Renal cortex interstitium (tissue), 11 donors: ENCODE results near the gene CST7. TPM values are rescaled to one million over a fixed set of nuclear protein-coding genes. Genes with fewer than 3 reads are reported as not detected.
"Not testable (repeated sequence)": the region's sequence is repeated elsewhere in the genome, so short reads cannot be mapped to it uniquely, and the experiment has no call there.

ENCODE experiments used
- DNase-seq, 11 donors: peaks; one replicate each; pipeline ENCODE4 v3.0.0-alpha.2; 2013; ENCODE audit warnings: low read depth in 9 of 11, low spot score in 4 of 11; ENCODE audit errors: extremely low read depth in 1 of 11
- polyA plus RNA-seq, 3 donors: library from polyadenylated mRNA; unstranded; fragments of 120-200 nt; gene quantifications; one replicate each; pipeline ENCODE4 v1.2.1, GENCODE V29; 2013; ENCODE audit not compliant: insufficient read length in 3 of 3

The CST7 gene
- polyA plus RNA-seq, 3 donors, result 0.33 to 0.38 (median 0.34) TPM

GRCh38 chr20:24991897-24992486, 42.9 kb downstream of the CST7 start:
- DNase-seq, result peak in 1 of 11 donors; percentile 18

GRCh38 chr20:24992487-24993205, 43.6 kb downstream of the CST7 start, which contains the start of gene APMAP:
TSS of gene APMAP (minus strand) at chr20:24992751. CDS start at chr20:24992688, 63 bp downstream.
- DNase-seq, result peak; percentile 81 to 94 (median 91)

- DNase-seq, result peak in 2 of 11 donors; percentile 23 to 51
Observed at GRCh38 chr20:24993337-24994185, 44.5 kb downstream of the CST7 start.

- DNase-seq, result no peak
Observed at GRCh38 chr20:24994186-24994465, 45.1 kb downstream of the CST7 start.

DNA sequence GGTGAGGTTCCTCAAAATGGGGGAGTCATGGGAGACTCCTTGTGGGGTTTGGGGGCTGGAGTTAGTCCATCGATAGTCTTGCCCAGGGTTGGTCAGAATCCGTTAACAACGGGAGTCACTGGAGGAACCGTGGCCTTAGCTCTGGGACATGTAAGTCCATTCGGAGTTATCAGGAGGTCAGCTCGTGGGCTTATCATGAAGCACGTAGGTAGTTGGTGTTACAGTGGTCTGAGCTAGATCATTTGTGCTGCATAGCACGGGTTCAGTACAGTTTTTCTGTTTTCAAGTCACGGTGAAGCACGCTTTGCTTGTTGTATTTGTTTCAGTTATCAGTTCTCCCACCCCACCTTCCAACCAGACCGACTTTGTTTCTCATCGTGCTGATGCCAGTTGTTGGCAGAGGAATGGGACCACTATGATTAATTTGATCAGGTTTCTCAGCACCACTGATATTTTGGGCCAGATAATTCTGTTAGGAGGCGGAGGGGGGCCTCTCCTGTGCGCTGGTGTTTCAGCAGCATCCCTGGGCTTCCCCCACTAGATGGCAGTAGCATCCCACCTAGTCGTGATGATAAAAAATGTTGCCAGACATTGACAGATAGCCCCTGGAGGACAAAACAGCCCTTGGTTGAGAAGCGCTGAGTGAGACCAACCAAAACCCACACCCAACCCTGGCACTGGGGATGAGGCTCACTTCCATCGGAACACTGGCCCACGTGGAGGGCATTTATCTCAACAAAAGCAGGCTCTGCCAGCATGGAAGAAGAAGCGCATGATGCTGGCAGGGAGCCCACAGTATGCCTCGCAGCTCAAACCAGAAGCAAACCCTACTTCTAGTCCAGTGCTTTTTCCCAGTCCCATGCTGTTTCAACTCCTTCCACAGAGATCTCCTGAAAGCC, 45.6 kb downstream of the CST7 start:
- DNase-seq, result peak in 8 of 11 donors; percentile 58 to 78 (median 66)

GRCh38 chr20:24995741-24996448, 46.8 kb downstream of the CST7 start:
- no peak for DNase-seq

DNA sequence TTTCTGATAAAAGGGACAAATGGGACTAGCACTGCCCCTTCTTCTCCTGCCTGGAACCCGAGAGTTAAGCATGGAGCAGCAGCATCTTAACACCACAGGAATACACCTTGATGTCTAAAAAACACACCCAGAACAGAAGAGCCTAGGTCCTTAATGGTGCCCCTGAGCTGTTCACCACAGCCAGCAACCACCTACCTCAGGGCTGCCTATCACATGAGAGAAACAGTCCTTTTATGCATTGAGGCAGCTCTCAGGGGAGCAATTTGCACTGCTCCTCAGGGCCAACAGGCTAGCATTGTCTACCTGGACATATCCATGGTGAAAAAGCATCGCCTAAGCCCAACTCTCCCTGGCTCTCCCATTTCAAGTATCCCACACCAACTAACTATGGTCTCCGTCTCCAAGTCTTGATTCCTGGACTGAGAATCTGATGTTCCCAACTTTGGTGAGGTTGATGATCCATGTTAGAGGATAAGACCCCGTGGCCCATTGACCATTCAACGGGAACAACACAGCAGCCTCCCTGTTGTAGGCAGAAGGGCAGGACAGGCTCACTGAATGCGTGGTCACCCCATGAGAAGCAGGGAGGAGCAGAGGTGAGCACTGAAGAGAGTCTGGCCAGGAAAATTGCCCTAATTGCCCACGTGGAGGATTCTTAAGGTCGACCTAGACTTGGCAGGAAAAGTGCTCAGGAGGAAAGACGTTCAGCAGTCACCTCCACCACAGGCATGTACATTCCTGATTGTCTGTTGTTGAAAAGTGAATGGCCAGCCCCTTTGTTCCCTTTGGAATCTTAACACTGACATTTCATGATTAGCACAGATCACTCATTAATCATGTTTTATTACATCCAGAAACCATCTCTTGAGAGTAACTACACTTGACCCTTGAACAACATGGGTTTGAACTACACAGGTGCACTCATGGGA, 47.6 kb downstream of the CST7 start:
- DNase-seq, result no peak

- DNase-seq, result no peak
Observed at GRCh38 chr20:24998121-24998520, 49.1 kb downstream of the CST7 start.

DNA sequence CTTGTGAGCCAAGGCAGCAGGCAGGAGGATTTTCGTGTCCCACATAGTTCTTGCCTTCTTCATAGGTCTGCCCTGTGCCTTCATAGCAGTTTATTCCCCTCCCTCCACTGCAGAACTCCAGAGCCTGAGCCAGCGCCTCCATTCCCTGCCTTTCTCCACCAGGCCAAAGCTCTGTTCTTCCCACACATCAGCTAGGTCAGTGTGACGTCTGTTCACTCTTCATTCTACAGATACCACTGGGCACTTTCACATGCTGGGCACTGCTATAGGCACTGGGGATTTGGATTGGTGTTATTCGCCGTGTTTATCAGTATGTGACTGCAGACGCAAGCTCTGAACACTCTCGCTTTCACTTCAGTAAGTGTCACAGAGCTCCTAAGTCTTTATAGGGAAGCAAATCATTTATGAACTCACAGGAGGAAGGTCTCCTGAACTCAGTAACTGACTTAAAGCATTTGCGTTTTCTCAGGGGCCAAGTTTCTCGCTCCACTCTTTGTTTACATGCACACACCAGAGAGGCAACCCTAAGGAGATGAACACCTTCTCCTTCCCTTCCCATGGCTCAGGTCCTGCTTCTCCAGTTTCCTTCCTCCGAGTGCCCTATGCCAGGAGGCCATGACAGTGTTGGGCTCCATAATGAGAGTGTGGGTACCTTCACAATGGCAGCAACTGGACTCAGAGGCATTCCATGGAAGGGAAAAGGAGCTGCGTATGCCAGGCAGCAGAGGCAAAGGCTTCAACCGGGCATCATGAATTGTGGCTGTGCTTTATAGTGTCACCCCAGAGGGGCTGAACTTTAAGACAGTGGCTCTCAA, 49.8 kb downstream of the CST7 start:
- no peak for DNase-seq

GRCh38 chr20:24999568-24999967, 50.5 kb downstream of the CST7 start:
- no peak for DNase-seq

- DNase-seq, result peak in 1 of 11 donors; percentile 27
Observed at GRCh38 chr20:25000268-25000801, 51.3 kb downstream of the CST7 start.

DNA sequence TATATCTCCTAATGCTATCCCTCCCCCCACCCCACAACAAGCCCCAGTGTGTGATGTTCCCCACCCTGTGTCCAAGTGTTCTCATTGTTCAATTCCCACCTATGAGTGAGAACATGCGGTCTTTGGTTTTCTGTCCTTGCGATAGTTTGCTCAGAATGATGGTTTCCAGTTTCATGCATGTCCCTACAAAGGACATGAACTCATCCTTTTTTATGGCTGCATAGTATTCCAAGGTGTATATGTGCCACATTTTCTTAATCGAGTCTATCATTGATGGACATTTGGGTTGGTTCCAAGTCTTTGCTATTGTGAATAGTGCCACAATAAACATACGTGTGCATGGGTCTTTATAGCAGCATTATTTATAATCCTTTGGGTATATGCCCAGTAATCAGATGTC, 52.3 kb downstream of the CST7 start:
- DNase-seq, result not testable (repeated sequence)

- DNase-seq, result no peak
Observed at GRCh38 chr20:25003002-25003401, 53.9 kb downstream of the CST7 start.

GRCh38 chr20:25005220-25005619, 56.2 kb downstream of the CST7 start:
- peak in 1 of 11 donors; percentile 20 for DNase-seq

- DNase-seq, result no peak
Observed at GRCh38 chr20:25005661-25006060, 56.6 kb downstream of the CST7 start.

DNA sequence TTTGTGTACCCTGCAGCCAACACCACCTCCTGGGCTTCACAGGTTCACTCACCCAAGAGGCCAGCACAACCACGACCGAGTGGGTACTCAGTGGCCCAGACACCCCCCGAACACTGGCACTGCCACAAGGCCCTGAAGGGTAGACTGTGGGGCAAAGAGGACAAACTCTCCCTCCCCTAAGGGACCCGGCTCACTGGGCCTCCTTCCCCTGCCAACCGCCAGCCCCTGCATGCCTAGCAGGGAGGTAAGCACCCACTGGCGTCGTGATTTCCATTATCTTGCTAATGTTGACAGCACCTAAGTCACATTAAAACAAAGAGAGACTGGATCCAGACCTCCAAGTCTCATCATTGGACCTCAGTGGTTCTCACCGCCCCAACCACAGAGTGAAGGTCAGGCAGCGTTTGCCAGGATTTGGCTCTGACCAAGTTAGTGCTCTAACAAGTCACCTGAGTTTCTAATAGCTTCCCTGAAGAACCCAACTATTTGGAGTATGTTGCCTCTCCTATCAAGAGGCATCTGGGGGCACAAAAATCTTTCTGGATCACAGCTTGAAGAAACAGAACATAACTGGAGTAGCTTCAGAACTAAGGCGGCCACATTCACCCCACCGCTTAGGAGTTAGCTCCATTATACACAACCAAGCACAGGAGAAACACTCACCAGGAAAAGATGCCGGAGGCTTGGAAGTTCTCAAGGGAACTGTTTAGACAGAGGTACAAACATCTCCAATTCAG, 57.5 kb downstream of the CST7 start:
- no peak for DNase-seq
